Calu3 (cell line): ENCODE data around the gene PLCL2. TPM values are rescaled to one million over a fixed set of nuclear protein-coding genes. Genes with fewer than 3 reads are reported as not detected.

Experiments used
- BruUV-seq: library from RNA; stranded (reverse); fragments of 400-500 nt; replicated peaks from 2 replicates; lab custom pipeline; 2021; lab: Mats Ljungman, UMichigan
- CTCF ChIA-PET: fragments of 300-600 bp; sonication (Branson Sonifier 250); formaldehyde crosslinking; loops from one replicate; lab custom pipeline; 2022; ENCODE audit warnings: antibody characterized with exemption; lab: Charles Lee
- DNase-seq: peaks from one replicate; pipeline ENCODE4 v3.0.0; 2022
- H3K27ac Mint-ChIP-seq: one replicate; pipeline ENCODE4 v1.8.0; 2022; ENCODE audit warnings: mixed read lengths; ENCODE audit not compliant: unreplicated experiment
- H3K27me3 Mint-ChIP-seq: one replicate; pipeline ENCODE4 v1.8.0; 2022; ENCODE audit warnings: mixed read lengths; ENCODE audit not compliant: unreplicated experiment
- H3K36me3 Mint-ChIP-seq: one replicate; pipeline ENCODE4 v1.8.0; 2022; ENCODE audit warnings: mild to moderate bottlenecking, moderate library complexity, mixed read lengths; ENCODE audit not compliant: insufficient read depth, unreplicated experiment
- H3K4me1 Mint-ChIP-seq: one replicate; pipeline ENCODE4 v1.8.0; 2022; ENCODE audit warnings: mild to moderate bottlenecking, low read depth, mixed read lengths; ENCODE audit not compliant: unreplicated experiment
- H3K4me3 Mint-ChIP-seq: one replicate; pipeline ENCODE4 v1.8.0; 2022; ENCODE audit warnings: mild to moderate bottlenecking, low read depth, moderate library complexity, mixed read lengths; ENCODE audit not compliant: unreplicated experiment
- H3K9me3 Mint-ChIP-seq: one replicate; pipeline ENCODE4 v1.8.0; 2022; ENCODE audit warnings: low read depth, mixed read lengths; ENCODE audit not compliant: unreplicated experiment
- CTCF ChIP-seq: fragments of 200-600 bp; IDR thresholded peaks from one replicate; pipeline ENCODE4 v1.8.0; 2022; ENCODE audit warnings: antibody characterized with exemption; ENCODE audit not compliant: unreplicated experiment
- intact Hi-C: fragments of 100-400 bp; cut with micrococcal nuclease; formaldehyde crosslinking; loops from one replicate; pipeline ENCODE4 v1.10.0; 2022; ENCODE audit not compliant: unreplicated experiment
- total RNA-seq: library from RNA; stranded (reverse); gene quantifications from 2 replicates; pipeline ENCODE4 v1.2.3, GENCODE V29; 2022

Gene PLCL2
- total RNA-seq, 1 experiment from 2014 or later: 5.8 TPM

- BruUV-seq: no TSS peak
- no peaks in the 10 kb centered on the region for H3K9me3 Mint-ChIP-seq
- peaks cover 24% of the 10 kb centered on the region for H3K4me1 Mint-ChIP-seq
- TF ChIP-seq CTCF: no peak
- intact Hi-C loops: no loop called here
- DNase-seq: no peak
- H3K36me3 Mint-ChIP-seq: no peaks in the 10 kb centered on the region
- H3K4me3 Mint-ChIP-seq: peak overlapping the region; percentile 38
- no peaks in the 10 kb centered on the region for H3K27me3 Mint-ChIP-seq
- CTCF ChIA-PET: interaction anchor here (0.6 to 1.4 kb wide), 4 partner anchors 11 to 354 kb away, joined by 3 to 5 read pairs (median 4); no protein-coding TSS in a partner anchor
- no peak overlapping the region for H3K27ac Mint-ChIP-seq
These were observed 12.1 kb downstream of the PLCL2 start for GRCh38 chr3:16896820-16897219.

GRCh38 chr3:16897254-16897926, 12.6 kb downstream of the PLCL2 start:
- TF ChIP-seq CTCF: no peak
- no peak for DNase-seq
- no peaks in the 10 kb centered on the region for H3K27me3 Mint-ChIP-seq
- peaks cover 24% of the 10 kb centered on the region for H3K4me1 Mint-ChIP-seq
- no peaks in the 10 kb centered on the region for H3K9me3 Mint-ChIP-seq
- intact Hi-C loops: no loop called here
- H3K36me3 Mint-ChIP-seq: no peaks in the 10 kb centered on the region
- peak overlapping the region; percentile 38 for H3K4me3 Mint-ChIP-seq
- CTCF ChIA-PET: interaction anchor here (0.8 to 1.4 kb wide), 3 partner anchors 10 to 20 kb away, joined by 3 to 5 read pairs (median 4); no protein-coding TSS in a partner anchor
- no peak overlapping the region for H3K27ac Mint-ChIP-seq
- no TSS peak for BruUV-seq

GRCh38 chr3:16898595-16899395, 14.0 kb downstream of the PLCL2 start:
- CTCF ChIA-PET: no interaction called here
- no peaks in the 10 kb centered on the region for H3K27me3 Mint-ChIP-seq
- H3K36me3 Mint-ChIP-seq: no peaks in the 10 kb centered on the region
- H3K9me3 Mint-ChIP-seq: no peaks in the 10 kb centered on the region
- intact Hi-C loops: no loop called here
- BruUV-seq: no TSS peak
- no peak for TF ChIP-seq CTCF
- H3K4me3 Mint-ChIP-seq: no peak overlapping the region
- no peak for DNase-seq
- H3K27ac Mint-ChIP-seq: no peak overlapping the region
- peaks cover 24% of the 10 kb centered on the region for H3K4me1 Mint-ChIP-seq

GRCh38 chr3:16899919-16900318, 15.2 kb downstream of the PLCL2 start:
- DNase-seq: no peak
- intact Hi-C loops: no loop called here
- TF ChIP-seq CTCF: no peak
- H3K36me3 Mint-ChIP-seq: no peaks in the 10 kb centered on the region
- H3K27me3 Mint-ChIP-seq: no peaks in the 10 kb centered on the region
- H3K4me3 Mint-ChIP-seq: no peak overlapping the region
- BruUV-seq: no TSS peak
- peaks cover 24% of the 10 kb centered on the region for H3K4me1 Mint-ChIP-seq
- no peak overlapping the region for H3K27ac Mint-ChIP-seq
- CTCF ChIA-PET: no interaction called here
- no peaks in the 10 kb centered on the region for H3K9me3 Mint-ChIP-seq
